H9 (cell line): ENCODE results near the gene PLA2G15. TPM values are rescaled to one million over a fixed set of nuclear protein-coding genes. Genes with fewer than 3 reads are reported as not detected.
A peak's percentile ranks its signal among the peaks of the same experiment; 100 is the strongest.

Experiments
- DNase-seq: peaks from one replicate; pipeline ENCODE4 v3.0.0-alpha.2; 2017
- H2AFZ ChIP-seq: one replicate; pipeline ENCODE4 v1.6.1; 2013; ENCODE audit warnings: mild to moderate bottlenecking, low read length, control low read depth, moderate library complexity
- H2AK5ac ChIP-seq: 2 replicates; pipeline ENCODE4 v1.6.1; 2013; ENCODE audit warnings: low read length, control low read depth, mixed read lengths; ENCODE audit not compliant: insufficient read length
- H2BK120ac ChIP-seq: one replicate; pipeline ENCODE4 v1.6.1; 2013; ENCODE audit warnings: low read depth, mild to moderate bottlenecking, low read length, control low read depth, inconsistent platforms; ENCODE audit not compliant: poor library complexity, severe bottlenecking
- H2BK12ac ChIP-seq: 2 replicates; pipeline ENCODE4 v1.6.1; 2013; ENCODE audit warnings: low read length, control low read depth, mixed read lengths, low read depth; ENCODE audit not compliant: insufficient read length
- H2BK15ac ChIP-seq: 2 replicates; pipeline ENCODE4 v1.6.1; 2013; ENCODE audit warnings: low read depth, low read length, control low read depth
- H2BK20ac ChIP-seq: one replicate; pipeline ENCODE4 v1.6.1; 2013; ENCODE audit warnings: low read depth, mild to moderate bottlenecking, low read length, control low read depth, inconsistent platforms; ENCODE audit not compliant: poor library complexity, severe bottlenecking
- H2BK5ac ChIP-seq: 2 replicates; pipeline ENCODE4 v1.6.1; 2013; ENCODE audit warnings: low read length, control low read depth, mixed read lengths; ENCODE audit not compliant: insufficient read length
- H3K14ac ChIP-seq: 2 replicates; pipeline ENCODE4 v1.6.1; 2013; ENCODE audit warnings: low read length, control low read depth; ENCODE audit not compliant: insufficient read depth
- H3K18ac ChIP-seq: 2 replicates; pipeline ENCODE4 v1.6.1; 2013; ENCODE audit warnings: low read depth, mild to moderate bottlenecking, mixed read lengths, low read length, control low read depth; ENCODE audit not compliant: insufficient read length
- H3K23ac ChIP-seq: 2 replicates; pipeline ENCODE4 v1.6.1; 2013; ENCODE audit warnings: low read length, control low read depth, mixed read lengths, low read depth; ENCODE audit not compliant: insufficient read length
- H3K23me2 ChIP-seq: 2 replicates; pipeline ENCODE4 v1.6.1; 2013; ENCODE audit warnings: low read depth, mild to moderate bottlenecking, mixed read lengths, low read length, control low read depth; ENCODE audit not compliant: insufficient read length, poor library complexity, severe bottlenecking
- H3K27ac ChIP-seq: 2 replicates; pipeline ENCODE4 v1.5.1; 2013; ENCODE audit warnings: low read length, control low read depth, mixed read lengths, low read depth; ENCODE audit not compliant: insufficient read length
- H3K27me3 ChIP-seq: 2 replicates; pipeline ENCODE4 v1.6.1; 2013; ENCODE audit warnings: low read length, control low read depth, inconsistent platforms; ENCODE audit not compliant: insufficient read depth
- H3K4ac ChIP-seq: 2 replicates; pipeline ENCODE4 v1.6.1; 2013; ENCODE audit warnings: low read depth, mild to moderate bottlenecking, control low read depth, inconsistent platforms, low read length, moderate library complexity
- H3K4me1 ChIP-seq: 2 replicates; pipeline ENCODE4 v1.6.1; 2013; ENCODE audit warnings: low read length, control low read depth, inconsistent platforms; ENCODE audit not compliant: insufficient read depth
- H3K4me2 ChIP-seq: 2 replicates; pipeline ENCODE4 v1.6.1; 2013; ENCODE audit warnings: low read length, control low read depth, mixed read lengths; ENCODE audit not compliant: insufficient read length, insufficient read depth
- H3K56ac ChIP-seq: 2 replicates; pipeline ENCODE4 v1.6.1; 2013; ENCODE audit warnings: low read depth, mild to moderate bottlenecking, mixed read lengths, low read length, control low read depth; ENCODE audit not compliant: insufficient read length
- H3K79me1 ChIP-seq: 2 replicates; pipeline ENCODE4 v1.6.1; 2013; ENCODE audit warnings: low read depth, mild to moderate bottlenecking, moderate library complexity, low read length, control low read depth, inconsistent platforms; ENCODE audit not compliant: insufficient read depth, poor library complexity, severe bottlenecking
- H3K79me2 ChIP-seq: 2 replicates; pipeline ENCODE4 v1.6.1; 2013; ENCODE audit warnings: low read length, control low read depth, inconsistent platforms; ENCODE audit not compliant: insufficient read depth
- H3K9ac ChIP-seq: 2 replicates; pipeline ENCODE4 v1.6.1; 2013; ENCODE audit warnings: low read length, control low read depth, mixed read lengths; ENCODE audit not compliant: insufficient read length; ENCODE audit errors: extremely low read depth
- H3K9me3 ChIP-seq: one replicate; pipeline ENCODE4 v1.6.1; 2013; ENCODE audit warnings: low read depth, low read length, inconsistent platforms; ENCODE audit not compliant: control insufficient read depth
- H3T11ph ChIP-seq: one replicate; pipeline ENCODE4 v1.6.1; 2013; ENCODE audit warnings: mild to moderate bottlenecking, low read length, control low read depth, inconsistent platforms
- H4K20me1 ChIP-seq: one replicate; pipeline ENCODE4 v1.6.1; 2013; ENCODE audit not compliant: control insufficient read depth, insufficient read length, insufficient read depth
- H4K5ac ChIP-seq: 2 replicates; pipeline ENCODE4 v1.6.1; 2013; ENCODE audit warnings: low read depth, mild to moderate bottlenecking, mixed read lengths, low read length, control low read depth; ENCODE audit not compliant: insufficient read length
- H4K8ac ChIP-seq: replicated peaks from 2 replicates; pipeline ENCODE4 v1.6.1; 2013; ENCODE audit warnings: low read length, control low read depth, mixed read lengths, low read depth; ENCODE audit not compliant: insufficient read length
- H4K91ac ChIP-seq: 2 replicates; pipeline ENCODE4 v1.6.1; 2013; ENCODE audit warnings: low read depth, mild to moderate bottlenecking, moderate library complexity, mixed read lengths, low read length, control low read depth; ENCODE audit not compliant: insufficient read length
- H3K27ac Mint-ChIP-seq, 3 experiments: 2 replicates in 2 of 3; 3 replicates in 1 of 3; pipeline ENCODE4 v1.8.0; 2020 to 2021; ENCODE audit warnings: mixed read lengths in 3 of 3, mild to moderate bottlenecking in 1 of 3, moderate library complexity in 1 of 3
- H3K27me3 Mint-ChIP-seq: 2 replicates; pipeline ENCODE4 v1.8.0; 2021; ENCODE audit warnings: low read depth, mild to moderate bottlenecking, moderate library complexity, mixed read lengths
- H3K36me3 Mint-ChIP-seq, 3 experiments: 2 replicates in 2 of 3; 3 replicates in 1 of 3; pipeline ENCODE4 v1.8.0; 2020 to 2021; ENCODE audit warnings: low read depth in 3 of 3, mixed read lengths in 3 of 3; ENCODE audit not compliant: insufficient read depth in 1 of 3
- H3K4me1 Mint-ChIP-seq, 2 experiments: 2 replicates each; pipeline ENCODE4 v1.8.0; 2020; ENCODE audit warnings: mixed read lengths in 2 of 2
- H3K4me3 Mint-ChIP-seq, 2 experiments: 2 replicates in 1 of 2; 3 replicates in 1 of 2; pipeline ENCODE4 v1.8.0; 2020 to 2021; ENCODE audit warnings: mild to moderate bottlenecking in 2 of 2, mixed read lengths in 2 of 2, moderate library complexity in 1 of 2
- H3K9me3 Mint-ChIP-seq, 2 experiments: 2 replicates in 1 of 2; 3 replicates in 1 of 2; pipeline ENCODE4 v1.8.0; 2020; ENCODE audit warnings: mild to moderate bottlenecking in 2 of 2, mixed read lengths in 2 of 2, moderate library complexity in 1 of 2
- CTCF ChIP-seq: fragments of 200-600 bp; sonication (generic); conservative IDR thresholded peaks from 3 replicates; pipeline ENCODE4 v1.8.0; 2021; ENCODE audit warnings: antibody characterized with exemption, mild to moderate bottlenecking
- WGBS: extraction: QIAGEN DNeasy Blood & Tissue Kit; methylation state at CpG from one replicate; pipeline ENCODE4 v1.1.7; 2013; ENCODE audit warnings: missing lambda C conversion rate, low lambda C conversion rate, mixed read lengths; ENCODE audit not compliant: insufficient read length; ENCODE audit errors: extremely low coverage; 5-methylcytosine and 5-hydroxymethylcytosine counted together
- total RNA-seq: library from RNA; stranded (reverse); gene quantifications from 2 replicates; pipeline ENCODE4 v1.2.1, GENCODE V29; 2021

Gene PLA2G15
- total RNA-seq, 1 experiment from 2014 or later, result 11.0 TPM

DNA sequence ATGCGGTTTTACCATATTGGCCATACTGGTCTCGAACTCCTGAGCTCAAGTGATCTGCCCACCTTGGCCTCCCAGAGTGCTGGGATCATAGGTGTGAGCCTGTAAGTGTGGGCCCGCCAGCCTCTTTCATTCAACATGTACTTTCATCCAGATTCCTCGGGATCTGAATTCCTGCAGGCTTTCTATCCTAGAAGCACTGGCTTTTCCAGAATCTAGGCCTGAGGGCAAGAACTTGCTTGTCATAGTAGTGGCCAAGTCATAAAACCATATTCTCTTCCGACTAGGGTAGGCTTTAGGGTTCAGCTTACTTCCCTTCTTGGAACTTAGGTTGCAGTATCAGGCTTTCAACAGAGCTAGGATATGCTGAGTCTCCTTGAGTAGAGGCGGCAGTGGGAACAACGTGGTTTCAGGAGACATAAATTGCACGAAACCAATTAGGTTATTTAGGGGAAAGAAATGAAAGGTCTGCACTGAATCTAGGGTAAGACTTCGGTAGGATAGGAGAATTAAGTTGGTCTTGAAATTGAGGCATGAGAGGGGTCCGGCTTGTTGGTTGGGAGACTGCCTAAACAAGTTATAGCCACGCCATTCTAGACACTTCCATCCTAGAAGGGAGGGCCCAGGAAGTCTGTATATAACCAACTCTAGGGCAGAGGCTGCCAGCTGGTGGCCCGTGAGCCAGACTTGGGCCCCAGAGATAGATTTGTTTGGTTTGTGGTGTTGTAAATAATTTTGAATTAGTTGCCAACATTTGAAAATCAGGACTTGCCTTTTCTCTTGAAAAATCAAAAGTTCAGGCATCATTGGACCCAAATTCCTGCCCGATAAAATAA is 34.8 kb downstream of the PLA2G15 start:
- no peak overlapping the region for H3K18ac ChIP-seq
- H3K27me3 Mint-ChIP-seq, result no peaks in the 10 kb centered on the region
- H3K27ac Mint-ChIP-seq, result peak overlapping the region in 2 of 3 experiments; percentile 3 to 4; a peak in 3 of 7 replicates
- H4K91ac ChIP-seq, result no peak overlapping the region
- H2AFZ ChIP-seq, result no peak overlapping the region
- no peak overlapping the region for H3T11ph ChIP-seq
- H3K27me3 ChIP-seq, result no peaks in the 10 kb centered on the region
- no peak for TF ChIP-seq CTCF
- no peak overlapping the region for H2AK5ac ChIP-seq
- no peaks in the 10 kb centered on the region for H4K20me1 ChIP-seq
- H2BK12ac ChIP-seq, result no peak overlapping the region
- no peaks in the 10 kb centered on the region for H3K79me2 ChIP-seq
- no peak overlapping the region for H4K5ac ChIP-seq
- H3K36me3 Mint-ChIP-seq, result peaks cover 3 to 21% (median 9%) of the 10 kb centered on the region in 3 experiments; a peak in 5 of 7 replicates
- H3K9me3 Mint-ChIP-seq, result no peaks in the 10 kb centered on the region
- no peak overlapping the region for H3K14ac ChIP-seq
- no peak overlapping the region for H3K27ac ChIP-seq
- H3K4me1 ChIP-seq, result no peaks in the 10 kb centered on the region
- H3K23ac ChIP-seq, result no peak overlapping the region
- H3K4me2 ChIP-seq, result no peak overlapping the region
- no peaks in the 10 kb centered on the region for H3K9me3 ChIP-seq
- no peak overlapping the region for H4K8ac ChIP-seq
- no CpG with 5 or more reads among the region's 13 CpGs for WGBS
- no peak overlapping the region for H2BK20ac ChIP-seq
- H3K9ac ChIP-seq, result no peak overlapping the region
- no peak overlapping the region for H2BK120ac ChIP-seq
- H3K4me1 Mint-ChIP-seq, result peaks cover 1 to 5% of the 10 kb centered on the region in 2 experiments; a peak in 2 of 4 replicates
- no peak overlapping the region for H2BK5ac ChIP-seq
- H3K23me2 ChIP-seq, result no peaks in the 10 kb centered on the region
- no peaks in the 10 kb centered on the region for H3K79me1 ChIP-seq
- no peak overlapping the region for H3K4ac ChIP-seq
- H3K56ac ChIP-seq, result no peak overlapping the region
- no peak overlapping the region for H3K4me3 Mint-ChIP-seq
- no peak for DNase-seq
- no peak overlapping the region for H2BK15ac ChIP-seq
